GM21737 (cell line): Measurements from ENCODE around the gene HAL.

Experiments
- ATAC-seq: cut with Tn5 transposase; IDR thresholded peaks from one replicate; pipeline ENCODE4 v1.9.1; 2021; ENCODE audit warnings: mild to moderate bottlenecking, moderate library complexity; ENCODE audit not compliant: unreplicated experiment

The HAL gene, protein sequence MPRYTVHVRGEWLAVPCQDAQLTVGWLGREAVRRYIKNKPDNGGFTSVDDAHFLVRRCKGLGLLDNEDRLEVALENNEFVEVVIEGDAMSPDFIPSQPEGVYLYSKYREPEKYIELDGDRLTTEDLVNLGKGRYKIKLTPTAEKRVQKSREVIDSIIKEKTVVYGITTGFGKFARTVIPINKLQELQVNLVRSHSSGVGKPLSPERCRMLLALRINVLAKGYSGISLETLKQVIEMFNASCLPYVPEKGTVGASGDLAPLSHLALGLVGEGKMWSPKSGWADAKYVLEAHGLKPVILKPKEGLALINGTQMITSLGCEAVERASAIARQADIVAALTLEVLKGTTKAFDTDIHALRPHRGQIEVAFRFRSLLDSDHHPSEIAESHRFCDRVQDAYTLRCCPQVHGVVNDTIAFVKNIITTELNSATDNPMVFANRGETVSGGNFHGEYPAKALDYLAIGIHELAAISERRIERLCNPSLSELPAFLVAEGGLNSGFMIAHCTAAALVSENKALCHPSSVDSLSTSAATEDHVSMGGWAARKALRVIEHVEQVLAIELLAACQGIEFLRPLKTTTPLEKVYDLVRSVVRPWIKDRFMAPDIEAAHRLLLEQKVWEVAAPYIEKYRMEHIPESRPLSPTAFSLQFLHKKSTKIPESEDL

DNA sequence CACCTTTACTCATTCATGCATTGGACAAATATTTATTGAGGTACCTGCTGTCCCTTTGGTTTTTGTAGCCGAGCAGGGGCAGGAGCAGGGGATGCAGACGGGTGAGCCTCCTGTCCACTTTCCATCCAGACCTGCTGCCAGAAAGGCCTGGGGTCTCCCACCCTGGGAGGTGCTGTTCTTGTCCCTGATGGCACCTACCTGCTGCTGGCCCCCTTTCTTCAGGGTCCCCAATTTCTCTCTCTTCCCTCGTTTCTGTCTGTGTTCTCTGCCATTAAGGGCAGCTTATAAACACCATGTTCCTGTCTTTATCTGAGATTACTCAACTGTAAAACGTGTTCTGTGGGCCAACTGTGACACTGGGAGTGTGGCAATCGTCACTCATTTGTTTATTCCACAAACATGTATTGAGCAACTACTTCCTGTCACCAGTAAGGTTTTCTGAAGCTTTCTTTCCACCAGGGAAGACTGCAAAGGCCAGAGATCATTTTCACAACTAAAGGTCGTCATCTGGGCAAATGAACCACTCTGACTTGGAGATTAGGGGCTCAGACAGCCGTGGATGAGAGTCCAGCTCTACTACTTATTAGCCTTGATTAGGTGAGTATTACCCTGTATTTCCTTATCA lies at the start of gene HAL:
HAL (minus strand) TSS at position 311 of the 625 bp plus-strand sequence. CDS start 434 bp downstream, outside the sequence.
- no peak for ATAC-seq

DNA sequence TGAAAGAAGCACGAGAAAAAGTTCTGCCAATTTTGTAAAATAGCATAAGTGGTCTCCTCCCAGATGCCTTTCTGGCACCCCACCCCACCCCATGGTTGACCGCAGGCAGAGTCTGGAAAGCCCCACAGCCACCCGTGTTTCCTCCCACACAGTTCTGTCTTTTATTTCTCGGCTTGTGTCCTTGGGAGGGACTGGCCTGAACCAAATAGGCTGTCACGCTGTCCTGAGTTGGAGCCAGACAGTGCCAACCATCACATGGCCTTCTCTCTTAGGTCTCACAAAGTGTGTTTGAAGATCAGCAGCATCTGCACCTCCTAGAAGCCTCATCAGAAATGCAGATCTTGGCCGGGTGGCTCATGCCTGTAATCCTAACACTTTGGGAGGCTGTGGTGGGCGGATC lies 49.4 kb upstream of the HAL start:
- no peak for ATAC-seq

DNA sequence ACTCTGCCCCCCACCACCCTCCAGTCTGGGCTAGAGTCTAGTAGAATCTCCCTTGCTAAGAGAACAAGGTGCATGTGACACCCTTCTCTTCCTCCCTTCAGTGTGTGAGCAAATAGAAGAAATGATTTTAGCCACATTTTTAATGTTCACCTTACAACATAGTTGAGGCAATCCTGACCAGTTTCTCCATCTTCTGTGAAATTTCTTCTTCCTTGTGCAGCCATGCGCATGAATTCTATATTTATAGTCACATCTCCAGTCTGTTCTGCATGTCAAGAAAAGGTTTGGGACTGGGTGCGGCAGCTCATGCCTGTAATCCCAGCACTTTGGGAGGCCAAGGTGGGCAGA lies 48.8 kb upstream of the HAL start:
- no peak for ATAC-seq

DNA sequence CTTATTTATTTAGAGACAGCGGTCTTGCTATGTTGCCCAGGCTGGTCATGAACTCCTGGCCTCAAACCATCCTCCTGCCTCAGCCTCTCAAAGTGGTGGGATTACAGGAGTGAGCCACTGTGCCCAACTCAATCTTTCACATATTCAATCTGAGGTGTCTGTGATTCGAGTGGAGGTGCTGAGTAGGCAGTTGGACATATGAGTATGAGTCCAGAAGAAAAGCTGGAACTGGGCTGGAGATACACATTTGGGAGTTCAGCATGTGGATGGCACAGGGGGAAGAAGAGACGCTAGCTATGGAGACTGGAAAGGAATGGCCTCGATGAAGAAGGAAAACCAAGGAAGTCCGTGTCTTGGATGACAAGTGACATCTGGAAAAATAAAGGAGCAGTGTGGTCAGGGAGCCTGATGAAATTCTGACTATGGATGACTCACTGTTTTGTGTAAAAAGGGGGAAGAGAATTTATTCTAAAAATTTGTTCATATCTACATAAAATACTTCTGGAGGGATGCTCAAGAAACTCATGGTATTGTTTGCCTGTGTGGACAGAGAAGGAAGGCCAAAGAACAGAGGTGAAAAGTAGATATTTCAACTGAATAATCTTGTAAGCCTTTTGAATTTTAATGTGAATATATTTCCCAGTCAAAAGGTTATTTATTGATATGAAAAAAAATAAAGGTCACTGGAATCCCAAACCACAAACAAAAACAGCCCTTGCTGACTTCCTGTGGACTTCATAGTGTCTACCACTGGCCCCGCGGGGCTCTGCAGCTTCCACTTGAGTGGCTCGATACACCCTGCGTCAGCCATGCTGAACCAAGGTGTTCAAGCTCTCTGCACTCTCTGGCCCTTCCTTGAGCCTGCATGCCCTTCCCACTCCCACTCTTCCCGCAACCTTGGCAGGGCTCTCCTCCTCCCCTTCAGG lies 48.1 kb upstream of the HAL start:
- no peak for ATAC-seq

DNA sequence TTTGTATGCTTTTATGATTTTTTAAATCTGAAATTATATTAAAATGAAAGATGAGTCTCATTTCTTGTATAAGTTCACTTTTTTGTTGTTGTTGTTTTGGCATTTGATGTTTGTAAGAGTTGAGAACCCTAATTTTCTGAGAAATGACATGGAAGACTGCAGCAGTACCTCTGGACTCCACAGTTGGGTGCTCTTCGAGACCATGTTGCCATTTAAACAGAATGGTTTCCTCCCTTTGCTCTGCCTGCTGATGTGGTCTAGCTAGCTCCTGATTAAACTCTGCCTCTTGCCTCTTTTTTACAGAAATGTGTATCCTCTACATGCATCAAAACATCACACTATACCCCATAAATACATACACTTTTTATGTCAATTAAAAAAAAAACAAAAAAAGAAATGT lies 45.0 kb upstream of the HAL start:
- ATAC-seq = no peak

DNA sequence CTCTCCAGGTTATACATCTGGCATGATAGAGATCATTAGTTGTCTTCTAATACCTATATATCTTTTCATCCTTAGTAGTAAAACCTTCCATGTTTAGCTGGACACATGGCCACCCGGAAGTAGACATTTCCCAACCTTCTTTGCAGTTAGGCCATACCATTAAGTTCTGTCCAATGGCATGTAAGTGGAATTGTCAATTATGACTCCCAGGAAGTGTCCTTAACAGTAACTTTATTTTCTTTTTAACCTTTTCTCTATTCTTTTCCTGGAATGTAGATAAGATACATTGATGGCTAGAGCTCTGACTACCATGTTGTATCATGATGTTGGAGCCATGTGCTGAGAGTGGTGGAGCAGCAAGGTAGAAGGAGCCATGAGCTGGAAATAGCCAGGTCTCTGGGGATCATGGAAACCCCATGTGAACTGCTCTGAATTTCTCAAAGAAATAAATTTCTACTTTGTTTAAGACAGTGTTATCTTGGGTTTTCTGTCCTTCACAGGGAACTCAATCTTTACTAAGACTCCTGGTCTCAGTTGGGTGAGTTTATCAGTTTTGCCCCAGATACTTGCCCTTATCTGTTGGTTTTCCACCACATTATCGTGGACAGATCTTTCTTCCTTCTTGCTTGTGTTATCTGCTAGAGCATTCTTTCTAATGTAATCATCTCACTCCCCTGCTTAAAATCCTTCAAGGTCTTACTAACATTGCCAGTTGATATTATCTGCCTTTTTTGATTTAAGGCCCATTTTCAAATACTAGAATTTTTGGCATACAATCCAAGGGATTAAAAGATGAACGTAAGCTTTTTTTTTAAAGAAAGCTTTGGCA lies 44.4 kb upstream of the HAL start:
- no peak for ATAC-seq

DNA sequence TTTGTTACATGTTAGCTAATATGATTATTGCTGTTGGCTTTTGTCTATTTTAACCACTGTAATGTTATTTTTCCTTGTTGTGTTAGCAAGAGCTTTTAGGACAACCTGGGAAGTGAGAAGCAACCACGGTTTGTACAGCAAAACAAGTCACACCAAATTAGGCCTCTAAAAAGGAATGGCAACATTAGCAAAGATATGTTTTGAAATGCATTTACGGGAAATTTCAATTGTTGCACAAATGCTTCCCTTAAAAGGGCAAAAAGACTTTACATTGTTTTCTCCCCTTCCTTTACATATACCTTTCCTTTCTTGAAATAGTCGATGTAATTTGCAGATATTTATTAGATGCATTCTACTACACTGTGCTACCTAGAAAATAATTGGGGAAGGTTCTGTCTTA lies 43.4 kb upstream of the HAL start:
- ATAC-seq = no peak

DNA sequence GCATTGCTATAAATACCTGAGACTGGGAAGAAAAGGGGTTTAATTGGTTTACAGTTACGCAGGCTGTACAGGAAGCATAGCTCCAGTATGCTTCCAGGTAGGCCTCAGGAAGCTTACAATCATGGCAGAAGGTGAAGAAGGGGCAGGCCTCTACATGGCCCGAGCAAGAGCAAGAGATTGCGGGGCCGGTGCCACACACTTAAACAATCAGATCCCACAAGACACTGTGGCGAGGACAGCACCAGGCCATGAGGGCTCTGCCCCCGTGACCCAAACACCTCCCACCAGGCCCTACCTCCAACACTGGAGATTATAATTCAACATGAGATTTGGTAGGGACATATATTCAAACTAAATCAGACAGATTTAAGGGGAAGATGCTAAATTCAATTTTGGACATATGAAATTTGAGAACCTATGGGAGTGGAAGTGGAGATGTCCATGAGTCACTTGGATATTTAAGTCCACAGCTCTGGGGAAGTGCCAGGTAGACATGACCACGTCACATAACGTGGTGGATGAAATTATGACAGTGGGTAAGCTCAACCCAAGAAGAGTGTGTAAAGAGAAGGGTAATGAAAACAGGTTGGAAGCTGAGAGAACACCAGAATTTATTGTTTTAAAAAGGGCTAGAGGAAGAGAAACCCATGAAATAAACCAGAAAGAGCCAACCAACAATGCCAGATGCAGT lies 40.8 kb upstream of the HAL start:
- no peak for ATAC-seq

DNA sequence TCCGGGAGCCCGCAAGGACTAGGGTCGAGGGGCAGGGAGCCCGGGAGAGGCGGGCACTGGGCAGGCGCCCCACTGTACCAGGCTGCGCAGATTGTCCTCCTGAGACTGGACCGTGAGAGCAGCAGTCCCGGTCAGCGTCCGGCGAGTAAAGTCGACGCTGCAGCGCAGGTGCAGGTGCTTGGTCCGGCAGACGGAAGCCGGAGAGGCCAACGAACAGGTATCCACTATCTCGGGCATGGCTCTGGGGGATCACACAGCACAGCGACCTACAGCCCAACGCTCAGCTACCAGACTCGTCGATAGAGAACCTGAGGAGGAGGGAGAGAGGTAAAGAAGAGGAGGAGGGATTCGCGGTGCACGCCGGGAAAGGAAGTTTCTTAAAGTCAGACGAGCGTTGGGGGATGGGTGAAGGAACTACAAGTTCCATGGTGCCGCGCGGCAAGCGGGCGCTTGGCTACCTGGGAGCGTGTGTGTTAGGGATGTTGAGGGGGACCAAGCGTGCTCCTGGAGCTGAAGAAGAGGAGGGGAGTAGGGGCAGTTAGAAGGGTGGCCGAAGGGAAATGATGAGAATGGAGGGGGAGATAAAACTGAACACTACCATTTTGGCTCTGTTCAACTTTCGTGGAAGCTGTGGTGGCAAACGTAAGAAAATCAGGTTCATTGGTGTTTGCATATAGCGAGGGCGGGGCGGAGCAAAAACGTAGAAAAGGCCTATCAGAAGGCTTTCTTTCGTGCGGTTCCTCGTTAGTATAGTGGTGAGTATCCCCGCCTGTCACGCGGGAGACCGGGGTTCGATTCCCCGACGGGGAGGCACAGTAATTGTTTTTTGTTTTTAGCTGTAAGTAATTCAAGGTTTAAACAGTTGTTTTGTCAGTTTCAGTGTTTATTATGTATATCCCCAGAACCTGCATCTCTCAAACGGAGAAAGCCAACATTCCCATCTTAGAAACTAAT lies 39.4 kb upstream of the HAL start, which contains the start of gene LTA4H:
LTA4H (minus strand) TSS at position 305 of the 954 bp plus-strand sequence; CDS start at position 237, 68 bp downstream.
- ATAC-seq = peak; percentile 91

DNA sequence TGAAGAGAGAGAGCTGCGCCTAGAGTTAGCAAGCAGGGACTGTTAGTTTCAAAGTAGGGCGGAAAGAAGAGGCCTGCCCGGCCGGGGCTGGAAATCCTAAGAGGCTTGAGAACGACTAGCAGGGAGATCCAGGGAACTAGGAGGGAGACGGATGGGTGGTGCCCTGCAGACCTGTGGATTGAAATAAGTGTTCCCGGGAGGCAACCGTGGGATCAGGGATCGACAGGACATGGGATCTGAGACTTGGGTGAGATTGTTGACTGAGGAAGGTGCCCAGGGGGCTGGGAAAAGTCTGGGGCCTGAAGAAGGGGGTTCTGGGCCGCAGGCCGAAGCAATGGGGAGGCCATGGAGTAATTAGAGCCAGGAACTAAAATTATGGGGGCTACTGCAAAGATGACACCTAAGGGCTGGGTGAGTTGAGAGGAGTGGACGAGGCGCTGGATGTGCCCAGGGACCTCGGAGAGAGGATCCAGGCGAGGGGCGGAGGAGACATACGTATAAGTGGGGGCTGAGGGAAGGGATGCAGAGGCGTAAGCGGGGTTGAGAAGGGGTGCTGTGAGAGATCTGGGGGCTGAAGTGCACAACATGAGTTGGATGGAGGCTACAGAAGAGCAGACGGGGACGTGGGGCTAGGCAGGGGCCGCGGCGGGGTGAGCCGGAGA lies 38.6 kb upstream of the HAL start:
- ATAC-seq = peak; percentile 8

DNA sequence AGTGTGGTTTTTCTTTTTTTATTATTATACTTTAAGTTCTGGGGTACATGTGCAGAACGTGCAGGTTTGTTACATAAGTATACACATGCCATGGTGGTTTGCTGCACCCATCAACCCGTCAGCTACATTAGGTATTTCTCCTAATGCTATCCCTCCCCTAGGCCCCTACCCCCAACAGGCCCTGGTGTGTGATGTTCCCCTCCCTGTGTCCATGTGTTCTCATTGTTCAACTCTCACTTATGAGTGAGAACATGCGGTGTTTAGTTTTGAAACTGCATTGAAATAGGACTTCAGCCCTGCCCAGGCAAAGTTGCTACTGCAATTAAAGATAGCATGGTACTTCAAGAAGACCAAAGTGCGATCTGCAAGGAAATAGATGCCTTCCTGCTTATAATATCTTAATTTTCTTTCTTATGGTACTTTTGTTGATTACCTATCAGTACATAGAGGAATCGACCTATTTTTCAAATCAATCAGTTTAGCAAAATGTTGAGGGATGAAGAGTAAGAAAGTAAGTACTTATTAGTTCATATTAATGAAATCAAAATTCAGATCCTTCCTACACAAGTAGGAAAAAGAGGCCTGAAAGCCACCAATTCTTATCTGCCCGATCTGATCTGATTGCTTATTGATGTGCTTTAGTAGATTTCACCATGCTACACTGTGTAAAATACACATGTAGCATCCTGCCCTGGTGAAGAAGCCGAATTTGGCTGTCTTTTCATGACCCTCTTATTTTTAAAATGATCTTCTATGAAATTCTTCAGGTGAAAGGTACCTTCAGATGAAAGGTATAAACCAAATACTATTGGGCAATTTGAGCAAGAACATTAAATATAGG lies 37.6 kb upstream of the HAL start:
- ATAC-seq = no peak

DNA sequence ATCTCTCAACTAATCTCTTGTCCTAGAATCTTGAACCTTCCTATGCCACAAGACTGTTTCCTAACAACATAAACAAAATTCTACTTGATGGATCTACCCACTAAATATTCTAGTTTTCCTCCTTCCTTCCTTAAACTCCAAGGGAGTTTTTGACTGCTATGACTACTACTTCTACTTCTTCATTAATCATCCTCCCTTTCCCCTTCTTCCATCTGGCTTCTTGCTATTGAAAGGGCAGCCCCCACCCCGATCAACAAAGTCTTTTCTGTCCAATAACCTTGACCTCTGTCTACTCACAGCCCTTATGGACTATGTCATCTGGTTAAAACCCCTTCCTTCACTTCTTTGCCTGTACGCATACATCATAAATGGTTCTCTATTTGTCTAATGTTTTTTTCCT lies 33.7 kb upstream of the HAL start:
- ATAC-seq = no peak

DNA sequence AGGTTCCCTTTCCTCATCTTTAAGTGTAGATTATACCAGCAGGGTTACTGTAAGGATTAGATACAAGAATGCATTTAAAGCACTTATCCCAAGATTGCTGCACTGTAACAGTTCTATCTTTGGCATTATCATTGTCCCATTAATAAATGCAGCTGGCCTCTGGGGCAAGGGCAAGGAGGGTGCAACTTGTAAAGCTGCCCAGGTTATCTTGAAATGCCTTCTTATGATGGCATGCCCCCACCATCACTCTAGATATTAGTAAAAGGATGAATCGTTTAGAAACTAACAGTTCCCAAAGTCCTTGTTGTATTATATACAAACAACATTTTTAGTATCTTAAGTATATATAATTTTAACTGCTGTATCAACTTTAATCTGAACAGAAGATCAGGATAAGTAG lies 32.4 kb upstream of the HAL start:
- ATAC-seq = no peak

DNA sequence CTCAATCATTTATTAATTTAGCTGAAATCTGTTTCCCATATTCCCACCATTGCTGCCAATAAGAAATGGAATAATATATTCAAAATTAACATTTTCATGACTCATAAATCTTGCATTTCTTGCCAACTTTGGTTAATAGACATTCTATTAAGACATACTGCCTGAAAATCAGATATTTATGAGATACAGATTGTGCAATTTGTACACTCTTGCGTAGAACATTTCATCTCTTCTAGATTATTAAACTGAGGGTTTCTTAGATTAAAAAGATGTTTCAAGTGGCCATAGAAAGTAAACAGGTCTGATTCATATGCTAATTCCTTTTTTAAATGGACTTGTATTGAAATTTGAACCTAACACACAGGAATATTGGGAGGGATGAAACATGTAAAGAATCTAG lies 30.2 kb upstream of the HAL start:
- ATAC-seq = no peak

DNA sequence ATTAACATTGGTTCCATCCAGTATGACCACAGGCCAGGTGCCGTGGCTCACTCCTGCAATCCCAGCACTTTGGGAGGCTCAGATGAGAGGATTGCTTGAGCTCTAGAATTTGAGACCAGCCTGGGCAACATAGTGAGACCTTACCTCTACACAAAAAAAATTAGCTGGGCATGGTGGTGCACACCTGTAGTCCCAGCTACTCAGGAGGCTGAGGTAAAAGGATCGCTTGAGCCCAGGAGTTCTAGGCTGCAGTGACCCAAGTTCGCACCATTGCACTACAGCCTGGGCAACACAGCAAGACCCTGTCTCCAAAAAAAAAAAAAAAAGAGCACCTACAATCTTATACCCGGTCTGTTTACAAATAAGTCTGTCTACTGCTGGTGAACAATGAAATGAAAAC lies 29.4 kb upstream of the HAL start:
- ATAC-seq = no peak

DNA sequence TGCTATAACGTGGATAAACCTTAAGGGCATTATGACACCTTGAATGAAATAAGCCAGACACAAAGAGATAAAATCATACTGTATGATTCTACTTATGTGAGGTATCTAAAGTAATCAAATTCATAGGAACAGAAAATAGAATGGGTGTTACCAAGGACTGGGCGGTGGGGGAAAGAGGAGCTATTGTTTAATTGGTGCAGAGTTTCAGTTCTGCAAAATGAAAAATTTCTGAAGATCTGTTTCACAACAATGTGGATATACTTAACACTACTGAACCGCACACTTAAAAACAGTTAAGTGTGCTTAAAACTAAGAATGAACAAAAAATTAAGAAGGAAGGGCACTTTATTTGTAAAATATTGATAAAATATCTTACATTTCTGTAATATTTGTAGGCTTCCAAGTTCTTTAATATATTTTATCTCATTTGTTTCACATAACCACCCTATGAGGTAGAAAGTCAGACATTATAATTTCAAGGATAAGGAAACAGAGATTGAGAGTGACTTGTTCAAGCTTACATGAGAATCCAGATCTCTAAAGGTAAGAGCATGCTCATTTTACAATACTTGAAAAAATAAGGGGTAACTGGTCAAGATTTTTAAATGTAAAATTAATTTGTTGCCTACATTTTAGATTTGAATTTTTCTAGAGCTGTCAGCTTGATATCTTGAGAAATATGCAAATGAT lies 24.3 kb upstream of the HAL start:
- ATAC-seq = peak; percentile 94
